Fibroblast of peridontal ligament (primary cell): Measurements from ENCODE around the gene RABGEF1.
"Not testable (repeated sequence)": the region's sequence is repeated elsewhere in the genome, so short reads cannot be mapped to it uniquely, and the experiment has no call there.

Source experiments
- DNase-seq: peaks from one replicate; pipeline ENCODE4 v3.0.0-alpha.2; 2010; ENCODE audit errors: extremely low read depth

The RABGEF1 gene

DNA sequence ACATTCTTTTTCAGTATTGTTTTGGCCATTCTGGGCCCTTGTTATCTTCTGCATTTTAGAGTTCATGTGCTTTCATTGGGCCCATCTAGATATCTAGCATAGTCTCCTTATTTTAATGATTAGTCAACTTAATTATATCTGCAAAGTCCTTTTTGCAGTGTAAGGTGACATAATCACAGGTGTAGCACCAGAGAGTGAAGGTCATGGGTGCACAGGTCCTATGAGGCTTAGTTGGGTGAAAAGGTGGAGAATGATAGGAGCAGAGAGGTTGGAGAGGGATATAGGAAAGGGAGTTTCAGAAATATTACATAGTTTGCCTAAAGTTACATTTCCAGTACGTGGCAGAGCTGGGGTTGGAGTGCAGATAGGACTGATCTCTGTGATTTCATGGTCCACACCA lies 24.4 kb downstream of the RABGEF1 start:
- not testable (repeated sequence) for DNase-seq

DNA sequence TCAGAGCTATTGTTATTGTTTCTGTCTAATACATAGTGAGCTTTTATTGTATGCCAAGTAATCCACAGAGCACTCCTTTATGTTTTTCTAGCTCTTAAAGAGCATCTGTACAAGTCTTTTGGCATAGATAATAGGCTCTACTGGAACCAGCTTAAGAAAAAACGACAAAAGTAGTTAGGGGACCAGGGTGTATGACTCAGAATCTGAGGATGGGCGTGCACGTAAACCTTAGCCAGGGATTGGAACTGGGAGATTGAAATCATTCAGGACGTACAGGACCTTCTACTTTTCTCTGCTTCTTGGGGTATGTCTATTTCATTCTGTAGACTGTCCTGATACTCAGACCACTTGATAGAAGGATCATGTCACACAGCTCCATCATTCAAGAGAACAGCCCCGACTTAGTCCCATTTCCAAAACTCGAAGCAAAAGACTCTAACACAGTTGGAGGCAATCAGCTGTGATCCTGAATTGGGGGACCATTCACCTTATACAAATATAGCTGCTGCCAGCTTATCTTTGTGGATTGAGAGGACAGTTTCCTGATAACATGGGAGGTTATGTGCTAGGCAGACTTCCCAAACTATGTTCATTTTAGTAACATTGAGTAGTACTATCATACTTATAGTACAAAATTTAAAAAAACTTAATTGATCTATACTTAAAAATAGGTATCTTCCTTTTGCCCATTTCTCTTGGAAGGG lies 24.9 kb downstream of the RABGEF1 start:
- DNase-seq: not testable (repeated sequence)

DNA sequence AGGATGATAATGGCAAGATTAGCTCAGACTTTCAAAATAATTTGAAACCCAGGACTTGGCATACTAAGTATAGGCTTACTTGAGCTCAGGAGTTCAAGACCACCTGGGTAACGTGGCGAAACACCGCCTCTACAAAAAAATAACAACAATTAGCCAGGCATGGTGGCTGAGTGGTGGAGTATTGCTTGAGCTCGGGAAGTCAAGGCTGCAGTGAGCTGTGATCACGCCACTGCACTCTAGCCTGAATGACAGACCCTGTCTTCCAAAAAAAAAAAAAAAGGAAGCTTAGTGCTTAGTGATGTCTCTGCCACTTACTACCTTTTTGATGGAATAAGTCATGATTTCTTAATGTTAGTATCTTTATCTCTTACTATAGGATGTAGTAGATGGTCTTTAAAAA lies 25.5 kb downstream of the RABGEF1 start:
- no peak for DNase-seq

DNA sequence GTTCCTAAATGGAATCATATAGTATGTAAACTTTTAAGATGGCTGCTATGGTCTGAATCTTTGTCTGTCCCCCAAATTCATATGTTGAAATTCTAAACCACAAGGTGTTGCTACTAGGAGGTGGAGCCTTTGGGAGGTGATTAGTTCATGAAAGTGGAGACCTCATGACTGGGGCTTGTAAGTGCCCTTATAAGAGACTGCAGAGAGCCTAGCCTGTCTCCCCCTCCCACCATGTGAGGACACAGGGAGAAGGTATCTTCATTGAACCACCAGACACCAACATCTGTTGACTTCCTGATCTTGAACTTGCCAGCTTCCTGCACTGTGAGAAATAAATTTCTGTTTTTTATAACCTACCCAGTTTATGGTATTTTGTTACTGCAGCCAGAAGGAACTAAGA lies 27.0 kb downstream of the RABGEF1 start:
- DNase-seq: not testable (repeated sequence)

DNA sequence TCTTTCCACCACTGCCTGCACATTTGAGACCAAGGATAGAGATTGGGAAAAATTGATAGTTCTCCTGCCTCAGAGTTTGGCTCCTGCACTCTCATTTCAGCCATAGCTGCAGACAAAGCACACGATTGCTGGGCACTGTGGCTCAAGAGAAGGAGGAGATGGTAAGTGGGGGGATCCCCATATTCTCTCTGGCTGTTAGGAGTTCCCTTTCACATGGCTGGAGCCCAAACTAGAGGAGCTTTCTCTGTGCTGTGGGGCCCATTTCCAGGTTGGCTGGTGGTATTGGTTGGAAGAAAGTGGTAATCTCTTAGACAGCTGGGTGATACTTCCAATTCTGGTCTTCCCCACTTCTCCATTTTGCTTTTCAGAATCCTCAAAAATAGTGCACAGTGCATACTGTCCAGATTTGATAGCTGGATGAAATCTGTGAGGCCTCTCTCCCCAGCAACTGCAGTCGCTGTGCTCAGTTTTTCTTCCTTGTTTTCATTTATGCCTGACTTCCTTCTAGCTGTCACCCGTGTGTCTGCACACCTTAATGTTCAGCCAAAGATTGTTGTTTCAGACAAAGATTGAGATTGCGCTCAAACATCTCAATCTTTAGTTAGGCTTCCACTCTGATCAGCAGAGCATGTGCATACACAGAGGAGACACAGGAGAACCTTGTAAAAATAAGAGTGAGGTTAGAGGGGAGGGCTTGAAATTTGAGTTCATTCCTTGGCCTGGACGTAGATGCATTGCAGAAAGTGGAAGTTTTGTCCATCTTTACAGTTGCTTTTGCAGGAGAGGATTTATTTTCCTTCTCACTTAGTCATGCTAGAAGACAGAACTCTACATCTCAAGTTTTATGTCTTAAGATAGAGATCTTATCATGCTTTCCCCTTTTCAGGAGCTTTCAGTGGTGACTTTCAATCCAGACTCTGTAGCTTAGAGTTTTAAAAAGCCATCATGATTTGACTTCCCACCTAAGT lies 28.6 kb downstream of the RABGEF1 start:
- no peak for DNase-seq

DNA sequence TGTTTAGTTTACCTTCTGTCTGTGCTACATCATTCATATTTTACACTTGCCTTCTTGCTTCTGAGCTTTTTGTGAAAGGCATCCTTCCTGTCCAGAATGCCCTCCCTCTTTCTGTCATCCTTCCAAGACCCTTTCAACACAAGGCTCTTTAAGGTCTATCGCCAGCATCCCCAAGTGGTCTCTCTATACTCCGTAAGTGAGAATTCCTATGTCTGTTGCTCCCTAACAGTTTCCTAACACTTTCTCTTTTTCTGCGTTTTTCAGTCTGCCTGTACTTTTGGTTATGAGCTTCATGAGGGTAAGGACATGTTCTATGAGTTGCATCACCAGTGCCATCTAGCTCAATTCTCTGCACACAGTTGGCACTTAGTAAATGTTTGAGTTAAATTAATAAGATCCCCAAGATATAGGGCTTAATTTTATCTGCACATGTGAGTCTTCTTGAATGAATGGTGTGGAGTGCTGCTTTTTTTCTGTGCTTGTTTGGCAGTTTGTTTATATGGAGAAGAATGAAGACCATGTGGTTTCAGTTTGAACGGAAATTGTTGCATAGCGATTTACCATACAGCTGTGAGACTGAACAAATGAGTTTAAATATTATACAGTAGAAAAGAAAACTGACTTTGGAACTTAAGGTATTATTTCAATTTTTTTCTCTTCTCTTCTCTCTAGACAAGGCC lies 29.4 kb downstream of the RABGEF1 start:
- DNase-seq: peak; percentile 80

DNA sequence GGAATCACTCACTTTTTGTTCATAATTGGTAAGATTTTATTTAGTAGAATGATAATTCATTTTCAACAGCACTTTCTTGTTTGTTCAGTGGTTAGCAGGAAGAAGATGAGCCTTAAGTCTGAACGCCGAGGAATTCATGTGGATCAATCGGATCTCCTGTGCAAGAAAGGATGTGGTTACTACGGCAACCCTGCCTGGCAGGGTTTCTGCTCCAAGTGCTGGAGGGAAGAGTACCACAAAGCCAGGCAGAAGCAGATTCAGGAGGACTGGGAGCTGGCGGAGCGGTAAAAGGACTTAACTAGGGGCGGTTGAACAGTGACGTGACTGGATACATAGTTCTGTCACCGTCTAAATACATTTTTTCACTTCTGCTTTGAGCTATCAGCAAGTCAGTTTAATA lies 31.3 kb downstream of the RABGEF1 start:
- DNase-seq: no peak

DNA sequence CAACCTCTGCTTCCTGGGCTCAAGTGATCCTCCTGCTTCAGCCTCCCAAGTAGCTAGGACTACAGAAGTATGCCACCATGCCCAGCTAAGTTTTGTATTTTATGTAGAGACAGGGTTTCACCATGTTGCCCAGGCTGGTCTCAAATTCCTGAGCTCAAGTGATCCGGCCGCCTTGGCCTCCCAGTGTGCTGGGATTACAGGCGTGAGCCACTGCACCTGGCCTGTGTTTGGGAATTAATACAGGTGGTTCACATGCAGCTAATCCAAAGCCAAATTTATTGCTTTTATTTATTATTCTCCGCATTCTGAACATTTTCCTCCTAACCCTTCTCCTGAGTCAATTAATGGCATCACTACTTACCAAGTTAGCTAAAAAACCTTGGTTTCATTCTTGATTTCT lies 33.2 kb downstream of the RABGEF1 start:
- DNase-seq: not testable (repeated sequence)

DNA sequence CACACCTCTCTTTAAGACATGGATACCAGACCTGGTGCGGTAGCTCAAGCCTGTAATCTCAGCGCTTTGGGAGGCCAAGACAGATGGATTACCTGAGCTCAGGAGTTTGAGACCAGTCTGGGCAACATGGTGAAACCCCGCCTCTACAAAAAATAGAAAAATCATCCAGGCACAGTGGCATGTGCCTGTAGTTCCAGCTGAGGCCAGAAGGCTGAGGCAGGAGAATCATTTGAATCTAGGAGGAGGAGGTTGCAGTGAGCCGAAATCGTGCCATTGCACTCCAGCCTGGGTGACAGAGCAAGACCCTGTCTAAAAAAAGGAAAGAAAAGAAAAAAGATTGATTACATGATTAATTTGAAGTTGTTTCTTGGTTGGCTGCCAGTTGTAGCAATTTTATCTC lies 35.9 kb downstream of the RABGEF1 start:
- DNase-seq: not testable (repeated sequence)

DNA sequence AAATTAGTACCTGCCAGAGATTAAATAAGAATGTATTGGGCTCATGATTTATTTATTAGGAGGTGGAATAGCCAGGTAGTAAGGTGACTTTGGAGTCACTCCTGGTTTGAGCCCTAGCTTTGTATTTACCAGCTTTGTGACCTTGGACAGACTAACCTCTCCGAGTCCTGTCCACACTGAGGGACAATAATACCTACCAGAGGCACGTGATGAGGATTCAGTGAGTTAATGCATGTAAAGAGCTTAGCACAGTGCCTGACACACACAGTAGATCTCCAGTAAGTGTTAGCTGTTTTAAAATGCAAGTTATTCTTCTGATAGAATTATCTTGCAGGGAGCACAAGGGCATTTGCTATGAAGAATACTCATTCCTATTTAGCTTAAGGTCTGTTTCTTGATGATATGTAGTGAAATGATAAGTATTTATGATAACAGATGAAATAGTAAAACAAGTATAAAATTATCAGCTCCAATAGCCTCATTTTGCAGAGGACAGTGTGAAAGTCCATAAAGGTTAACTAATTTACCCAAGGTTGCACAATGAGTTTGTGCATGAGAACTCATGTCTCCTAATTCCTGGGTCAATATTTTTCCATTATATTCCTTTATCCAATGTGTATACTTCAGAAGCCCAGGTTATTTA lies 36.4 kb downstream of the RABGEF1 start:
- no peak for DNase-seq

DNA sequence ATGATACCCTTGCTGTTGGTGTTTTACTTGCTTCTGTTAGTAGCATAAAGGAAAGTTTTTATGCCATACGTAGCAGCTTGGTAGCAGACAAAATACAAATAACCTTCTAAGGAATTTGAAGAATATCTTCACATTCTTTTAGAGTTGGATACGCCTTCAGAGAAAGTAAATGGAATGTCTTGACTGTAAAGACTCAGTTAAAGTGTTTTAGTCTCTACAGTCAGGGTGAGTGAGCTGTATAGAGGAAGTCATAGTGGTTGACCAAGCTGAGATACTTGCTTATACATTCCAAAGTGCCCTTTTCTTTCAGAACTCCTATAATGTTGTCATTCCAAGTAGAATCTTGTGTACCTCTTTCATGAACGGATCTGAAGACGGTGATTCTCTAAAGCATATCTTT lies 37.7 kb downstream of the RABGEF1 start:
- DNase-seq: no peak

DNA sequence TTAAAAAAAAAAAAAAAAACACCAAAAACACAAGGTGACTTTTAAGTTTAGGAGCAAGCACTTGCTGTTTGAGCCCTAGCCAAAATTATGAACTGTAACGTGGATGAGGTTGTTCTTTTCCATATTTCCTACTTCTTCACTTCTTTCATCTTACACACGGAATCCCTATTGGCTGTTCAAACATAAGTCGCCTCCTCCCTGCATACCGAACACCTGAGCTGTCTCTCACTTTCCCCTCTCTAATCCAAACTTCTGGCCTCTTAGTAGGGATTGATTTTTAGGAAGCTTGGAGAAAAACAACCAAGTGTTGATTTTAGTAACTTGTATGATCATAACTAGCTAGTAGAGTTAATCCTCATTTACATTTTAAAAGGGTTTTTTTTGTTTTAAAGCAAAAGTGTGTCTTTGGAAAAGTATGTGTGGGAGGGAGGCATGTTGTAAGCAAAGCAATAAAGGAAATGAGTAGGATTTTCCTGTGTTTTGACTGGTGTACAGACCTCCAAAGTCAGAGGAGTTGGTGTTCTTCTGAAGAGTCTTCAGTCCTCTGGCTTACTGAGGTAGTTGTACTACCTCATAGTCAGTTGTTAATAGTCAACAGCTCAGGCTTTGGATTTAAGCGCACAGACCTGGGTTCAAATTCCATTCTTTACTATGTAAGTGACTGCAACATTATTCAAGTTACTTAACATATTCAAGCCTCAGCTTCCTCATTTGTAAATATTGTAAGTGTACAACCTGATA lies 39.3 kb downstream of the RABGEF1 start:
- DNase-seq: no peak

DNA sequence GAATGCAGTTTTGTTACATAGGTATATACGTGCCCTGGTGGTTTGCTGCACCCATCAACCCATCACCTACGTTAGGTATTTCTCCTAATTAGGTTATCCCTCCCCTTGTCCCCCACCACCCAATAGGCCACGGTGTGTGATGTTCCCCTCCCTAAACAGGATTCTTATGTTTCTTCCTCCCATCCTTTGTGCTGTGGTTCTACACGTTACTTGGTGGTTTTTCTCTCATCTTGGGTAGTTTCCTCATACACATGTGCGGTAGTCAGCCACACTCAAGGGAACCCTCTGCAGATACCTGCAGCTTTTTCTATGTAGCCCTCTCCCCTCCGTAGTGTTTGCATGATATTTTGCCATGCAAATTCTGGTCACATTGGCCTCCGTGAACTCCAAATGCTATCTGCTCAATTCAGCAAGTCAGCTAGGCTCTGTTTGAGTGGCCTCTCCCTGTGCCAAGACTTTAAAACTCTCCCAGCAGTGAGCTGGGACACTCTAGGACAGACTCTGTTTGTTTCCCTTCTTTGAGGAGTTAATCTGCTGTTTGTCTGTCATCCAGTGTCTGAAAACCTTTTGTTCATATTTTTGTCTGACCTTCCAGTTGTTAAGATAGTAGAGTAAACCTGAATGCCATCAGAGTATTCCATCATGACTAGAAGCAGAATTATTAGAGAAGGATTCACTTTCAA lies 41.0 kb downstream of the RABGEF1 start:
- DNase-seq: no peak

DNA sequence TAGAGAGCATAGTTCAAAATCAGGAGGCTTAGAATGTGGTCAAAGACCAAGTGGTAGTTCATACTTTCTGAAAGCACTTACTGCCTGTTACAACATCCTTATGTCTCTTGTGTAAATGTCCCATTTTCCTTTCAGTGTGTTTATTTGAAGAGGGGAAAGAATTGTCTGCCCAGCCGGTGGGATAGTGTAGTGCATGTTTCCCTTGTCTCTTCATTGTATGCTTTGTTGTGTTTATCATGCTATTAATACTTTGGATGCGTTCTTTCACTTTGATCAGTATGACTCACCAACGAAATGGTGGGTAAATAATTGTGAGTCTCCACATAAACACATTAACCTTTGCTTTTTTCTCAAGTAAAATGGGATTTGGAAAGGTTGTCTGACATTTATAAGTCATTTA lies 42.3 kb downstream of the RABGEF1 start:
- peak; percentile 22 for DNase-seq

DNA sequence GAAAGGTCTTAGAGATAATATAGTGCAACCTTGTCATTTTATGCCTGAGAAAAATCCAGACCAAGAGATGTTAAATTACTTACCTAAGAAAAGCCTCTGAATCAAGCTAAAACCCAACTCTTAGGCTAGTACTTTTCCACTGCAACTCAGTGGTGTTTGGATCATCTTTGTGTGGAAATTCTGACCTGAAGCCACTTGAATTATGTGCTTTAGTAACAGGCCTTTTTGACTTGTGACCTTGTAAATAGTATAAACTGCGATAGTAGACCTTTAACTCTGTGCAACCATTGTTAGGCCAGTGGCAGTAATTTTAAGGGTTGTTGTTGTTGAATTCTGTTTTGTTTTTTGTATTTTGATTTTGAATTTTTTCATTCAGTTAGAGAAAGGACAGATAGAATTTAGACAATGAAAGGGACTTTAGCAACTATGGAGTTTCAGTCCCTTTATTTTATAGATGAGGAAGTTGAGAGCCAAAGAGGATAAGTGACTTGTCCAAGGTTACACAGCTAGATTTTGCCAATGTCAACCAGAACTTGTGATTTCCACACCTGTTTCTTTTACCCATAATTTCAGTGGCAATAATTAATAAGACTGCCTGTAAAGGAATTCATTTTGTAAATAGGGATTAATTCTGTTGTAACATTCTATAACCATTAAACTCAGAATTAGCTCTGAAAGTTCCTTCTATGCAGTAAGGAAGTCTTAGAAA lies 43.5 kb downstream of the RABGEF1 start:
- DNase-seq: not testable (repeated sequence)

DNA sequence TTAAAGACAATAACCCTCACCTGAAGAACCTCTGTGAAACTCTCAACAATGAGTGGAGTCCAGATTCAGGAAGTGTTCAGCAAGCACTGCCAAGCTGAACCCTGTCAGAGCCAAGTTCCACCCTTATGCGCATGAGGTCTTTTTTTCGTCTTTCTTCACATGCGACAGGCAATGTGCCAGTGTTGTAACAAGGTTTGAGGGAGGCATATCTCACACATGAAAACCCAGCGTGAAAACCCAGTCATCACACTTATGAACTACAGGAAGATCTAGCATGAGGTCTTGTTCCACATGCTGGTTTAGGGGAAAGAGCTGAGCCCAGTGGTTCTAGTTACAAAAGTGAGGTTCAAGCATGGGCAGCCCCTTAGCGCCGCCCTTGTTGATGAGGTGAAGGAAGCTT lies 49.7 kb downstream of the RABGEF1 start:
- no peak for DNase-seq

DNA sequence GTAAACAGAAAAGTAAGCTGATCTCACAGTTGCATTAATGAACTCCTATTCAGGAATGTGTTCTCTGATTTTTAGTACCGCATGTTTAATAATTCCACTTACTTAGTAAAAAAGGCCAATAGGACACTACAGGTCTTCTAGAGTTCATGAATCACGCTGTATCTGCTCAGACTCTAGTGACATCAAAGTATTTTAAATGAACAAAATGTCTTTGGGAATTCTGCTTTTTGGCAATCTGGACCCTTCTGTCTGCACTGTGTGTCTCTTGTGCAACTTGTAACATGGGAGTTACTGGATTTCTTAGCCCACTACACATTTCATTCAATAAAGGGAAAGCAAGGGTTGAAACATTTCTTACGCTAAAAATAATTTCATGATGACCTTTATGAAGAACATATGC lies 50.2 kb downstream of the RABGEF1 start:
- no peak for DNase-seq

DNA sequence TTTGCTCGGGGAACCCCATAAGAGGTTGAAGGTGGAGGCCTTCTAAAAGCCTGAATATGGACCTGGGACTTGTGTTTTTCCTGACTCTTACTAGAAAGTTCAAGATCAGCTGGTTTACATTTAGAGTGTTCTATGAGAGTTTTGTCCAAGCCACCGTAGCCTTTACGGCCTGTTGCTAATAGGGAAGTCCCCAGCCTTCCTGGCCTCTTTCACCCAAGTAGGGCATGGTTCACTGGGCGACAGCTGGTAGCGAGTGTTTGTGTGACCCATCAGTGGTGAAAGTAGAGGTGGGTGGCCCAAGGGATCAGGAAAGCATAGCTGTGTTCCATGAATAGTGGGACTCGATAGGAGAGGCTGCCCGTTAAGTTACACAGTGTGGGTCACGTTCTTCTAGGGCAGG lies 60.1 kb downstream of the RABGEF1 start:
- DNase-seq: no peak

DNA sequence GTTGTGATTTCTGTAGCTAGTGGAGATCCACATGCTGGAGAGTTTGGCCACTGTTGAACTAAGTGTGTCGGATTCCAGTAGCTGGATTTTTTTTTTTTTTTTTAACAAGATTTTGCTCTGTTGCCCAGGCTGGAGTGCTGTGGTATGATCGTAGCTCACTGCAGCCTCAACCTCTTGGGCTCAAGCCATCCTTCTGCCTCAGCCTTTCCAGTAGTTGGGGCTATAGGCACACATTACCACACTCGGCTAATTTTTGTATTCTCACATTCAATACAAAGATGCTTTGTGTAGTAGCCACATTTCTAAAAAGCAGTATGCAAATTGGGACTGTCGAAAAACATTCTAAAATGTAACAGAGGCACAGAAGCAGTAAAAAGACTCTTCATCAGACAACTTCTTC lies 63.5 kb downstream of the RABGEF1 start:
- DNase-seq: peak; percentile 33

DNA sequence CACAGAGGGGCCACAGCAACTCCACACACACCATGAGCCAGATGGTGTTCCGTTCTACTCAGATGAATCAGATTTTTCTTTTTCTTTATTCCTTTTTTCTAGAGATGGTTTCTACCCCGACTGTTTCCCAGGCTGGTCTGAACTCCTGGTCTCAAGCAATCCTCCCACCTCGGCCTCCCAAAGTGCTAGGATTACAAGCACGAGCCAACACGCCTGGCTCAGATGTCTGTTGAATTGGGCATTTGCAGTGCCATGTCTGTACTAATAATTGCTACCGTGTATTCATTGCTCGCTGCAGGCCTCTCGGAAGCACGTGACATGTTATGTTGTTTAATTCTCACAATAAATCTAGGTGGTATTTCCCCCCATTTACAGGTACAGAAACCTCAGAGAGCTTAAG lies 67.2 kb downstream of the RABGEF1 start:
- DNase-seq: no peak
